Coronary artery (tissue), 2 donors: ENCODE data around the gene PPP4R3A.
A peak's percentile ranks its signal among the peaks of the same experiment; 100 is the strongest.

ENCODE experiments used
- DNase-seq: peaks from one replicate; pipeline ENCODE4 v3.0.0-alpha.2; 2017; ENCODE audit warnings: low spot score
- H3K27ac ChIP-seq, 2 donors: fragments of 200-600 bp; sonication (generic); one replicate each; pipeline ENCODE4 v1.5.1; 2016 to 2019
- H3K4me3 ChIP-seq: fragments of 200-600 bp; sonication (generic); 2 replicates; pipeline ENCODE4 v1.5.1; 2016; ENCODE audit warnings: mild to moderate bottlenecking, moderate library complexity
- CTCF ChIP-seq: fragments of 200-600 bp; sonication (generic); IDR thresholded peaks from one replicate; pipeline ENCODE4 v1.5.1; 2019; ENCODE audit warnings: antibody characterized with exemption

Gene PPP4R3A

GRCh38 chr14:91510171-91511042 is at the start of gene PPP4R3A:
PPP4R3A (minus strand) TSS chr14:91510310; CDS start chr14:91509647, 663 bp downstream.
- no peak for TF ChIP-seq CTCF
- Histone ChIP-seq H3K27ac (peak within 1 kb of the TSS; percentile 96), H3K4me3 (peak within 1 kb of the TSS; percentile 84)
- DNase-seq: peak; percentile 96

GRCh38 chr14:91555531-91555930 is 45.4 kb upstream of the PPP4R3A start:
- DNase-seq: no peak
- Histone ChIP-seq H3K27ac (no peak overlapping the region), H3K4me3 (no peak overlapping the region)
- TF ChIP-seq CTCF: no peak

GRCh38 chr14:91554535-91555332 is 44.6 kb upstream of the PPP4R3A start:
- no peak for DNase-seq
- H3K4me3 ChIP-seq: no peak overlapping the region
- H3K27ac ChIP-seq: no peak overlapping the region
- TF ChIP-seq CTCF: no peak

GRCh38 chr14:91548108-91548507 is 38.0 kb upstream of the PPP4R3A start:
- Histone ChIP-seq H3K27ac (no peak overlapping the region), H3K4me3 (no peak overlapping the region)
- TF ChIP-seq CTCF: no peak
- DNase-seq: no peak

- no peak for DNase-seq
- H3K4me3 ChIP-seq: no peak overlapping the region
- TF ChIP-seq CTCF: no peak
- H3K27ac ChIP-seq: no peak overlapping the region
Measured at GRCh38 chr14:91545946-91546716, 36.0 kb upstream of the PPP4R3A start.

GRCh38 chr14:91545204-91545603 is 35.1 kb upstream of the PPP4R3A start:
- H3K4me3 ChIP-seq: no peak overlapping the region
- no peak for DNase-seq
- TF ChIP-seq CTCF: no peak
- H3K27ac ChIP-seq: no peak overlapping the region
